NT2/D1 (cell line): ENCODE results near the gene ALOXE3.
A peak's percentile ranks its signal among the peaks of the same experiment; 100 is the strongest.
"Not testable (repeated sequence)": the region's sequence is repeated elsewhere in the genome, so short reads cannot be mapped to it uniquely, and the experiment has no call there.

ENCODE experiments used
- DNase-seq: peaks from one replicate; pipeline ENCODE4 v3.0.0-alpha.2; 2011; ENCODE audit warnings: low read depth, low spot score
- H3K27me3 ChIP-seq: 2 replicates; pipeline ENCODE4 v1.6.0; 2011; ENCODE audit warnings: mild to moderate bottlenecking; ENCODE audit not compliant: insufficient read length, insufficient read depth
- H3K36me3 ChIP-seq: 2 replicates; pipeline ENCODE4 v1.6.1; 2011; ENCODE audit warnings: mild to moderate bottlenecking, low read length, mixed read lengths; ENCODE audit not compliant: insufficient read depth, insufficient read length
- H3K4me1 ChIP-seq: 2 replicates; pipeline ENCODE4 v1.5.1; 2011; ENCODE audit not compliant: insufficient read depth, insufficient read length
- H3K4me3 ChIP-seq: 2 replicates; pipeline ENCODE4 v1.5.1; 2011; ENCODE audit warnings: low read depth; ENCODE audit not compliant: insufficient read length
- H3K9ac ChIP-seq: 2 replicates; pipeline ENCODE4 v1.6.0; 2011; ENCODE audit warnings: low read depth; ENCODE audit not compliant: insufficient read length
- H3K9me3 ChIP-seq: 2 replicates; pipeline ENCODE4 v1.5.1; 2011; ENCODE audit warnings: mild to moderate bottlenecking, low read length; ENCODE audit not compliant: insufficient read depth
- SUZ12 ChIP-seq: IDR thresholded peaks from 2 replicates; pipeline ENCODE4 v1.6.1; 2011; ENCODE audit not compliant: insufficient read length, insufficient read depth; ENCODE audit errors: extremely low read depth
- YY1 ChIP-seq: IDR thresholded peaks from 2 replicates; pipeline ENCODE4 v1.6.1; 2011; ENCODE audit not compliant: insufficient read length, insufficient read depth
- ZNF274 ChIP-seq: IDR thresholded peaks from 2 replicates; pipeline ENCODE4 v1.6.1; 2011; ENCODE audit warnings: mild to moderate bottlenecking, low read depth, low read length

Gene ALOXE3

GRCh38 chr17:8080799-8081219, 37.5 kb downstream of the ALOXE3 start:
- no peaks in the 10 kb centered on the region for H3K36me3 ChIP-seq
- TF ChIP-seq YY1 (no peak), ZNF274 (no peak), SUZ12 (no peak)
- no peak for DNase-seq
- H3K27me3 ChIP-seq: peaks cover 24% of the 10 kb centered on the region
- no peak overlapping the region for H3K4me3 ChIP-seq
- no peaks in the 10 kb centered on the region for H3K4me1 ChIP-seq
- no peak overlapping the region for H3K9ac ChIP-seq
- no peaks in the 10 kb centered on the region; the same call in 1 of the 2 replicates for H3K9me3 ChIP-seq

DNA sequence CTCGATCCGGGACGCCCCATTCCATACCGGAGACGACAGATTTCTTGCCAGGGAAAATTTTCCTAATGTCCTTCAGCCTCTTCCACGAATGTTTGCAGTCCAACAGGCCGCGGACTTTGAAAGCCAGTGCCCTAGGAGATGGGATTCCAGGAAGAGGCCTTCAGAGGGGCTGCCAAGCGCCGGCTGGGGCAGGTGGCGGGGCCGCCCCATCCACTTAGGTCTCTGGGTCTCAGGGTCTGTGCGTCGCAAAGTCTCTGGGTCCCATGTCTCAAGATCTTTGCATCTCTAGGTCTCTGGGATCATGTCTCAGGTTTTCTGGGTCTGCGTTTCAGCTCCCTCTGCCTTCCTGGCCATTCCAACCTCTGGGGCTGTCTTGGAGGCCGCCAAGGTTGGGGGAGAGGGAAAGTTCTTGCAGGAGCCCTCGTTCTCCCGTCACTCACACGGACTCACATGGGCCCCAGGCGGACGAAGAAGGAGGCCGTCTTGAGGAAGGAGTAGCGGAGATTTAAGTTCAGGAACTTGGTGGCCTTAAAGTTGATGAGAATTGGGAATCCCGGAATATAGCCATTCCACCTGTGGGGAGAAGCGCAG, 38.0 kb downstream of the ALOXE3 start:
- Histone ChIP-seq H3K27me3 (peaks cover 29% of the 10 kb centered on the region), H3K4me3 (peak overlapping the region; percentile 83), H3K4me1 (no peaks in the 10 kb centered on the region), H3K9me3 (no peaks in the 10 kb centered on the region; the same call in 1 of the 2 replicates), H3K9ac (peak overlapping the region; percentile 74), H3K36me3 (no peaks in the 10 kb centered on the region)
- DNase-seq: no peak
- TF ChIP-seq YY1 (no peak), ZNF274 (no peak), SUZ12 (no peak)

DNA sequence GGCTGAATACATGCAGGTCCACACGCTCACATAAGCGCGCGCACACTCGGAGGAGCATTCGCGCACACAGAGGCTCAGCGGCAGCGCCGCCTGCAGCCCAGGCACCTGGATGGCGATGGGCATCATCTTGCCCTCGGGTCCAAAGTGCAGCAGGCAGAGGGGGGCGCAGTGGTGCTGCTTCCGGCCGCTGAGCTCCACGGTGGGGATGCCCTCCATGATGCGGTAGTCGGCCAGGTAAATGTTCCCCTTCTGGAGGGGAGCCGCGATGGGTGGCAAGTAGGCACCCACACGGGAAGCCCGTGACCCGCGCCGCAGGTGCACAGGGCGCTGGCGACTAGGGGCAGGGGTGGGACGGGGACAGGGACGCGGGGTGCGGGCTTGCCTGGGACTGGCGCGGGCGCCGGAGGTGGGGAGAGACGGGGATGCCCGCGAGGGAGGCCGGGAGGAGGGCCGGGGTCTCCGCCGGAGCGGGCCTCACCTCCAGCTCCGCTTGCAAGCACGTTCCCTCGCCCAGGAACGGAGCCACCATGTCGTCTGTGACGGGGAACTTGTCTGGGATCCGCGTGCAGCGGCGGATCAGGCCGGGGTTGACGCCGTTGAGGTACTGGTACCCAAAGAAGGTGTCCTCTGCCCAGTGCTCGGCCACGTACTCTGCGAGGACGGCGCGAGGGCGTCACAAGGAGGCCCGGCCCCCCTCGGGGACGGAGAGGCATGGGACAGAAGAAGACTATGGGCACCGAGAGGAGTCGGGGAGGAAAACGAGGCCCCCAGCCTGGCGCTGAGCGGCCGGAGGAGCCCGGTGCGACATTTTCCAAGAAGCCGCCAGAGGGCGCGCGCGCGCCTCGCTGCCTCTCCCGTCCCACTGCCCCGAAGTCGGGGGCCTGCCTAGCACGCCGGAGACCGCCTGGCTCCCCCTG, 38.8 kb downstream of the ALOXE3 start:
- Histone ChIP-seq H3K36me3 (no peaks in the 10 kb centered on the region), H3K9ac (peak overlapping the region; percentile 74), H3K9me3 (no peaks in the 10 kb centered on the region; the same call in 1 of the 2 replicates), H3K27me3 (peaks cover 37% of the 10 kb centered on the region), H3K4me1 (no peaks in the 10 kb centered on the region), H3K4me3 (peak overlapping the region; percentile 83)
- TF ChIP-seq SUZ12 (no peak), YY1 (no peak), ZNF274 (no peak)
- peak; percentile 52 for DNase-seq

DNA sequence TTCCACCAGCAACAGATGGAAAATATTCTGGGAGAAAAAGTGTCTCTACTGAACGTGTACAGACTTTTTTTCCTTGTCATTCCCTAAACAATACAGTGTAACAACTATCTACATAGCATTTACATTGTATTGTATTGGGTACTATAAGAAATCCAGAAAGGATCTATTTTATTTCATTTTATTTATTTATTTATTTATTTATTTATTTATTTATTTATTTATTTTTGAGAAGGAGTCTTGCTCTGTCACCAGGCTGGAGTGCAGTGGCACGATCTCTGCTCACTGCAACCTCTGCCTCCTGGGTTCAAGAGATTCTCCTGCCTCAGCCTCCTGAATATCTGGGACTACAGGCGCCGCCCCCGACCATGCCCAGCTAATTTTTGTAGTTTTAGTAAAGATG, 40.4 kb downstream of the ALOXE3 start:
- DNase-seq, H3K4me3 ChIP-seq, H3K4me1 ChIP-seq, H3K9me3 ChIP-seq, H3K36me3 ChIP-seq, H3K9ac ChIP-seq: not testable (repeated sequence)
- H3K27me3 ChIP-seq: peaks cover 53% of the 10 kb centered on the region

GRCh38 chr17:8076502-8077266, 41.6 kb downstream of the ALOXE3 start:
- Histone ChIP-seq H3K9ac (no peak overlapping the region), H3K4me3 (no peak overlapping the region), H3K36me3 (no peaks in the 10 kb centered on the region), H3K27me3 (peaks cover 65% of the 10 kb centered on the region), H3K9me3 (no peaks in the 10 kb centered on the region; the same call in 1 of the 2 replicates), H3K4me1 (peaks cover 3% of the 10 kb centered on the region)
- TF ChIP-seq ZNF274: no peak
- no peak for TF ChIP-seq YY1
- no peak for TF ChIP-seq SUZ12
- no peak for DNase-seq

DNA sequence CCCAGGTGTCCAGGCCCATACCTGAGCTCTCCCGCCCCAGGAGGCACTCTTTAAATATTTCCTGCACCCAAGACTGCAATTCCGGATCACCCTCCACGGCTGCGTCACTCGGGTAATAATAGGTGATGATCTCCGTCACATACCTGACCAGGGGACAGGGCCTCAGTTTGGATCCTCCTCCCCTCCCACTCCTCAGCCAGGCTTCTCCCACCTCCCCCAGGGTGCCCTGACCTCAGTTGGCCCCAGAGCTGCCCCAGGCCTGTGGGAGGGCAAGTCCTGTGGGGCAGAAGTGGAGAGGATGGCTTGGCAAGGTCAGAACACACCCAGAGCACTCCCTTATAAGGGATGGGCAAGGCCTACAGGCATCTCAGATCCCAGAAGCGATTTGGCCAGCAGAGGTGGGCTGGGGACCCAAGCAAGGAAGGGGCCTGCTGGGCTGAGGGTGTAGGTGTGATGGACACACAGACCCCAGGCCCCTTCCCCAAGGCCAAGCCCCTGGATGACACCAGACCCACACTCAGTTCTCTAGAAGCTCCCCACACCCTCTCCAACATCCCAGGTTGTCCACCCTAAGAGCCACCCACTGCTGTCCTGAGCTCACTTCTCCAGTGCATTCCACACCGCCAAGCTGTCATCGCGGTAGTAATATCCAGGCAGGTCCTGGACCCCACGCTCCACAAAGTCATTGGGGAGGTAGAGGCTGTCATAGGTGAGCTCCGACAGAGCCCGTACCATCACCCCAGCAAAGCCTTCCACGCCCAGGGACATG, 42.6 kb downstream of the ALOXE3 start:
- Histone ChIP-seq H3K27me3 (peaks cover 75% of the 10 kb centered on the region), H3K9ac (no peak overlapping the region), H3K9me3 (no peaks in the 10 kb centered on the region; the same call in 1 of the 2 replicates), H3K36me3 (no peaks in the 10 kb centered on the region), H3K4me3 (no peak overlapping the region), H3K4me1 (peaks cover 3% of the 10 kb centered on the region)
- no peak for TF ChIP-seq YY1
- no peak for TF ChIP-seq SUZ12
- TF ChIP-seq ZNF274: no peak
- DNase-seq: no peak
